Spleen (tissue), 11 donors: ENCODE measurements around the gene RUNDC3A. TPM values are rescaled to one million over a fixed set of nuclear protein-coding genes. Genes with fewer than 3 reads are reported as not detected.

Experiments used
- DNase-seq: peaks from one replicate; pipeline ENCODE4 v3.0.0-alpha.2; 2020
- H3K27ac ChIP-seq, 8 donors: fragments of 200-600 bp; sonication (generic) in 7 of 8; 1 replicate in 4 of 8; 2 replicates in 4 of 8; pipeline versions ENCODE4 v1.5.0 to v1.8.0; 2016 to 2021; ENCODE audit warnings: inconsistent platforms in 4 of 8, mild to moderate bottlenecking in 4 of 8, moderate library complexity in 1 of 8
- H3K27me3 ChIP-seq, 7 donors: fragments of 200-600 bp; sonication (generic) in 6 of 7; replicated peaks in 1 of 7; 1 replicate in 4 of 7; 2 replicates in 3 of 7; pipeline versions ENCODE4 v1.5.0 to v1.8.0; 2016 to 2021; ENCODE audit warnings: inconsistent platforms in 3 of 7, mild to moderate bottlenecking in 1 of 7
- H3K36me3 ChIP-seq, 6 donors: fragments of 200-600 bp; sonication (generic) in 5 of 6; 1 replicate in 4 of 6; 2 replicates in 2 of 6; pipeline versions ENCODE4 v1.5.0 to v1.8.0; 2016 to 2021; ENCODE audit warnings: inconsistent platforms in 2 of 6
- H3K4me1 ChIP-seq, 6 donors: fragments of 200-600 bp; sonication (generic) in 5 of 6; 1 replicate in 3 of 6; 2 replicates in 3 of 6; pipeline versions ENCODE4 v1.5.0 to v1.8.0; 2016 to 2021; ENCODE audit warnings: inconsistent platforms in 3 of 6
- H3K4me3 ChIP-seq, 8 donors: fragments of 200-600 bp; sonication (generic) in 7 of 8; 1 replicate in 4 of 8; 2 replicates in 4 of 8; pipeline versions ENCODE4 v1.5.0 to v1.8.0; 2016 to 2021; ENCODE audit warnings: inconsistent platforms in 4 of 8, mild to moderate bottlenecking in 4 of 8, moderate library complexity in 2 of 8
- H3K9me3 ChIP-seq, 8 donors: fragments of 200-600 bp; sonication (generic) in 7 of 8; 1 replicate in 4 of 8; 2 replicates in 4 of 8; pipeline versions ENCODE4 v1.5.0 to v1.8.0; 2016 to 2021; ENCODE audit warnings: inconsistent platforms in 4 of 8
- CTCF ChIP-seq, 11 experiments: fragments of 200-600 bp in 7 of 11; fragments of 450-650 bp in 4 of 11; sonication (generic) in 4 of 11; IDR thresholded peaks in 8 of 11; conservative IDR thresholded peaks in 3 of 11; 1 replicate in 7 of 11; 2 replicates in 4 of 11; pipeline versions ENCODE4 v1.4.0 to v1.8.0; 2016 to 2021; ENCODE audit warnings: antibody characterized with exemption in 11 of 11, inconsistent platforms in 4 of 11, mild to moderate bottlenecking in 1 of 11
- POLR2A ChIP-seq, 3 donors: fragments of 450-650 bp; IDR thresholded peaks; one replicate each; pipeline ENCODE4 v1.5.1; 2017; ENCODE audit warnings: antibody characterized with exemption in 3 of 3, mild to moderate bottlenecking in 1 of 3
- POLR2AphosphoS5 ChIP-seq, 3 donors: sonication (generic); formaldehyde crosslinking; IDR thresholded peaks; one replicate each; pipeline ENCODE4 v1.5.1; 2017; ENCODE audit warnings: antibody characterized with exemption in 3 of 3
- WGBS, 5 donors: extraction: QIAGEN DNeasy Blood & Tissue Kit in 3 of 5; methylation state at CpG; one replicate each; pipeline versions ENCODE4 v1.1.5 to v1.1.7; 2013 to 2018; 5-methylcytosine and 5-hydroxymethylcytosine counted together
- intact Hi-C: fragments of 100-400 bp; cut with DNase I; formaldehyde crosslinking; loops from one replicate; pipeline ENCODE4 v1.15.0; 2023; ENCODE audit warnings: low total_unique reads
- polyA plus RNA-seq, 3 donors: library from polyadenylated mRNA; stranded (reverse); fragments of 200-250 nt; gene quantifications; one replicate each; pipeline ENCODE4 v1.2.1, GENCODE V29; 2013
- total RNA-seq, 7 donors: library from RNA; depleted of rRNA in 3 of 7; stranded (reverse); fragments of >200 nt in 3 of 7; fragmentation: NEBNext Ultra II Directional in 4 of 7; extraction: Animal tissue kit (Norgen Biotek cat#: 25700) in 4 of 7; gene quantifications; one replicate each; pipeline versions ENCODE4 v1.1.0 to v1.2.1, GENCODE V29; 2016 to 2021
- donor health status: healthy with polysubstance abuse.
- donor health status: DM: no; HTN: no; CAD: no; lungs with moderate emphysema.
- donor health status: DM: no; HTN: no; CAD: no.
- donor health status: Bipolar disorder and iron deficiency.
- donor health status: healthy.
- donor health status: DM: no; HTN: no; CAD: no.
- donor health status: DM: yes; HTN: yes; CAD: no.

Gene RUNDC3A
- total and polyA plus RNA-seq, 10 donors, result 0.48 to 14.6 (median 1.7) TPM

GRCh38 chr17:44353672-44354331 is 45.4 kb downstream of the RUNDC3A start:
- Histone ChIP-seq H3K27me3 (peaks cover 0 to 7% (median 0%) of the 10 kb centered on the region in 7 donors), H3K4me1 (peaks cover 3 to 51% (median 34%) of the 10 kb centered on the region in 6 donors), H3K36me3 (peaks cover 0 to 48% (median 43%) of the 10 kb centered on the region in 6 donors), H3K27ac (peak overlapping the region in 2 of 8 donors; percentile 24 to 31), H3K9me3 (no peaks in the 10 kb centered on the region), H3K4me3 (peak overlapping the region in 7 of 8 donors; percentile 30 to 71 (median 36))
- TF ChIP-seq POLR2A (IDR thresholded peaks at IDR 0.05) (no peak), CTCF (IDR thresholded peaks at IDR 0.05 in 8 of 11, conservative IDR thresholded peaks at IDR 0.05 in 3 of 11) (no peak), POLR2AphosphoS5 (IDR thresholded peaks at IDR 0.05) (no peak)
- intact Hi-C loops, result no loop called here
- 24 to 62% (median 34%) methylated on average over 21 to 98 of the region's 98 CpGs for whole genome bisulfite sequencing, 5 donors
- DNase-seq, result peak; percentile 83

DNA sequence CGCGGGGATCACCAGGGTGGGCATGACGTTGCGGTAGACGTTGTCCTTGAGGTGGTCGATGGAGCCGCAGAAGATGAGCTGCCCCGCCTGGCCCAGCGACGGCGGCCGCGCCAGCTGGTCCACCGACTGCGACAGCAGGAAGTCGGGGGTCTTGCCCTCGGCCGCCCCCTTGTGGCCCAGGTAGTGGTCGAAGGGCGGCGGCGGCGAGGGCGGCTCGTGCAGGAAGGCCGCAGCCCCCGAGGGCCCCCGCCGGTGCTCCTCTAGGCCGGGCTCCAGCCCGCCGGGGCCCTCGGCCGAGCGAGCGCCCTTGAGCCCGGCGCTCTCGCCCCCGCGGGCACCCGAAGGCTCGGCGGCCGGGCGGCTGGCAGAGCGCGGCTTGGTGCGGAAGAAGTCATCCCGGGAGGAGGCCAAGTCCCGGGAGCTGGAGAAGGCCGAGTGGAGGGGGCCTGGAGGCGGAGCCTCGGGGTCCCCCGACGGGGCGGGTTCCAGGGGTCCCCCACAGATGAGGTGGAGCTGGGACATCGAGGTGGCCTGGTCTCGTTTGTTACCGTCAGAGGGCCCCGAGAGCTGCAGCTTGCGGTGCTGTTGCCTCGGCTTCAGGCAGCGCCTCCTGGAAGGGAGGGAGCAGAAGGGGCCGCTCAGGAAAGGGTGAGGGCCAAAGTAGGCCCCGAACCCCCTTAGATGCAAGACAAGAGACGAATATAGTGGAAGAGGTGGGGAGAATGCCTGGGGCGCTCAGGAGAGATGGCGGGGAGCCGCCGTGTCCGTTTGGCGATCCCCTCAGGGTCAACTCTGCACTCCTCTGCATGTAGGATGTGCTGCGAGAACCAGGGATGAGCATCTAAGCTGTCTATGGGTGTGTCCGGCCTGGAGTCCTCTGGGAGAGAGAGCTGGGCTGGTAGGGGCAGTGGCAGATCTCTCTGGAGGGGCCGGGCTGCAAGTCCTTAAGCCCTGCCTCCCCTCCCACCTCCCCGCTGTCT is 46.5 kb downstream of the RUNDC3A start:
- peak; percentile 90 for DNase-seq

GRCh38 chr17:44355642-44356099 is 47.3 kb downstream of the RUNDC3A start:
- Histone ChIP-seq H3K36me3 (peaks cover 0 to 30% (median 26%) of the 10 kb centered on the region in 6 donors), H3K27ac (no peak overlapping the region), H3K27me3 (peaks cover 0 to 10% (median 0%) of the 10 kb centered on the region in 7 donors), H3K9me3 (no peaks in the 10 kb centered on the region), H3K4me1 (peaks cover 0 to 36% (median 15%) of the 10 kb centered on the region in 6 donors), H3K4me3 (no peak overlapping the region)
- intact Hi-C loops, result no loop called here
- 78 to 83% (median 80%) methylated on average over 17 of the region's 17 CpGs for WGBS, 5 donors
- no peak for DNase-seq
- TF ChIP-seq POLR2A (IDR thresholded peaks at IDR 0.05), result no peak
- TF ChIP-seq CTCF (IDR thresholded peaks at IDR 0.05 in 8 of 11, conservative IDR thresholded peaks at IDR 0.05 in 3 of 11), result no peak
- TF ChIP-seq POLR2AphosphoS5 (IDR thresholded peaks at IDR 0.05), result no peak

More for the DNA sequence above, 46.5 kb downstream of the RUNDC3A start:
- no peaks in the 10 kb centered on the region for H3K9me3 ChIP-seq
- 46 to 73% (median 56%) methylated on average over 53 to 77 of the region's 77 CpGs for WGBS, 5 donors
- H3K4me1 ChIP-seq, result peaks cover 0 to 40% (median 23%) of the 10 kb centered on the region in 6 donors
- peaks cover 0 to 7% (median 0%) of the 10 kb centered on the region in 7 donors for H3K27me3 ChIP-seq
- TF ChIP-seq POLR2AphosphoS5 (IDR thresholded peaks at IDR 0.05) (peak; percentile 45 to 69 (median 49)), CTCF (IDR thresholded peaks at IDR 0.05 in 8 of 11, conservative IDR thresholded peaks at IDR 0.05 in 3 of 11) (peak in 7 of 11 experiments; percentile 11 to 69 (median 58)), POLR2A (IDR thresholded peaks at IDR 0.05) (no peak)
- peaks cover 0 to 38% (median 34%) of the 10 kb centered on the region in 6 donors for H3K36me3 ChIP-seq
- intact Hi-C loops, result no loop called here
- no peak overlapping the region for H3K27ac ChIP-seq
- peak overlapping the region in 7 of 8 donors; percentile 16 to 71 (median 36) for H3K4me3 ChIP-seq
